Stimulated activated CD8-positive, alpha-beta memory T cell treated with anti-CD3 and anti-CD28 coated beads, Interleukin-2, amount 100 ng/mL, for 1 hour (primary cell): Measurements from ENCODE around the gene FAIM2.

Source experiments
- DNase-seq, 2 donors: peaks; one replicate each; pipeline ENCODE4 v3.0.0-alpha.2; 2020; ENCODE audit warnings: low read depth in 2 of 2

FAIM2 gene

GRCh38 chr12:49939707-49940106 lies 36.0 kb upstream of the FAIM2 start:
- DNase-seq, result no peak

GRCh38 chr12:49939307-49939706 lies 35.6 kb upstream of the FAIM2 start:
- DNase-seq, result no peak

- DNase-seq, result no peak
Observed at GRCh38 chr12:49937639-49938300, 34.1 kb upstream of the FAIM2 start.

- no peak for DNase-seq
Observed at GRCh38 chr12:49936925-49937324, 33.2 kb upstream of the FAIM2 start.

- DNase-seq, result no peak
Observed at GRCh38 chr12:49934505-49934904, 30.8 kb upstream of the FAIM2 start.

GRCh38 chr12:49933796-49934195 lies 30.1 kb upstream of the FAIM2 start:
- DNase-seq, result no peak

GRCh38 chr12:49932533-49933130 lies 28.9 kb upstream of the FAIM2 start:
- no peak for DNase-seq

- no peak for DNase-seq
Observed at GRCh38 chr12:49932023-49932422, 28.3 kb upstream of the FAIM2 start.

GRCh38 chr12:49930515-49931288 lies 27.0 kb upstream of the FAIM2 start:
- no peak for DNase-seq

- DNase-seq, result no peak
Observed at GRCh38 chr12:49929581-49929980, 25.9 kb upstream of the FAIM2 start.

GRCh38 chr12:49928471-49928870 lies 24.8 kb upstream of the FAIM2 start:
- no peak for DNase-seq

- no peak for DNase-seq
Observed at GRCh38 chr12:49925433-49926204, 21.9 kb upstream of the FAIM2 start.

- DNase-seq, result no peak
Observed at GRCh38 chr12:49924628-49925246, 21.0 kb upstream of the FAIM2 start.

GRCh38 chr12:49923880-49924556 lies 20.3 kb upstream of the FAIM2 start:
- no peak for DNase-seq

- DNase-seq, result no peak
Observed at GRCh38 chr12:49923035-49923644, 19.4 kb upstream of the FAIM2 start.

- no peak for DNase-seq
Observed at GRCh38 chr12:49922349-49923034, 18.8 kb upstream of the FAIM2 start.

GRCh38 chr12:49921936-49922335 lies 18.2 kb upstream of the FAIM2 start:
- DNase-seq, result no peak

- DNase-seq, result no peak
Observed at GRCh38 chr12:49921299-49921698, 17.6 kb upstream of the FAIM2 start.

GRCh38 chr12:49920915-49921286 lies 17.2 kb upstream of the FAIM2 start:
- no peak for DNase-seq

- DNase-seq, result no peak
Observed at GRCh38 chr12:49920241-49920914, 16.7 kb upstream of the FAIM2 start.
